Measurements from ENCODE around the gene DHODH. TPM values are rescaled to one million over a fixed set of nuclear protein-coding genes. Genes with fewer than 3 reads are reported as not detected.

The DHODH gene
- total and polyA plus RNA-seq, 2 donors from 2014 or later, result 8.9 to 10.7 TPM

GRCh38 chr16:72042157-72042660 is 33.7 kb downstream of the DHODH start:
- Histone ChIP-seq H3K27ac (ENCODE audit: low read depth in 2 of 2, low read length in 2 of 2) (peak overlapping the region; percentile 81 to 84), H3K9me3 (ENCODE audit: control insufficient read depth in 2 of 3, insufficient read depth in 1 of 3, low read length in 3 of 3) (no peaks in the 10 kb centered on the region), H3K9ac (ENCODE audit: low read length in 3 of 3) (no peak overlapping the region), H3K4me3 (ENCODE audit: low read length in 3 of 3) (peak overlapping the region in 1 of 3 donors; percentile 16), H3K36me3 (ENCODE audit: control insufficient read depth in 2 of 3, insufficient read depth in 3 of 3, low read length in 3 of 3) (peaks cover 0 to 3% (median 0%) of the 10 kb centered on the region in 3 donors), H3K27me3 (ENCODE audit: control insufficient read depth, insufficient read depth, low read length) (no peaks in the 10 kb centered on the region), H3K4me1 (ENCODE audit: control insufficient read depth in 2 of 3, insufficient read depth in 2 of 3, low read depth in 1 of 3, low read length in 3 of 3) (peaks cover 0 to 6% (median 3%) of the 10 kb centered on the region in 3 donors)
- no peak for FAIRE-seq
- TF ChIP-seq CTCF (IDR thresholded peaks at IDR 0.05; ENCODE audit: borderline replicate concordance, extremely low read depth, insufficient read depth), result no peak
- intact Hi-C loops (cut with DNase I), result no loop called here
- DNase-seq, result peak in 3 of 5 donors; percentile 42 to 71 (median 58)

DNA sequence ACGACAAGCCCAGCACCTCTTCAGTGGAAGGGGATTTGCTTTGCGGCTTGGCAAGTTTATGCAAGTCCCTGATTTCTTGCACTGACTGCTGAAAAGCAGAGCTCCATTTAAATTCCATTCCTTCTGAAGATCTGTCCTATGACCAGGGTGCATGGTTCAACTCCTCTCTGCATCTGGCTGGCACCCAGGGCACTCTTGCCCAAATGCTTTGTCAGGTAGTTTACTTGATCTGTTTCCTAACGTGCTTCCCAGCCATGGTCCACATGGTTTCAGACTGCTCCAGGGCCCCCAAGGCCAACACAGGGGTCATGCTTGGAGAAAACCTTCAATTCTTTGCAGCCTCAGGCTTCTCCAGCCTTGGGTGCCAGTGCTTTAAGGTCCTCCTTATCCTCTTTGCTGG is 34.5 kb downstream of the DHODH start:
- peak overlapping the region; percentile 77 to 81 for H3K27ac ChIP-seq (ENCODE audit: low read depth in 2 of 2, low read length in 2 of 2)
- H3K27me3 ChIP-seq (ENCODE audit: control insufficient read depth, insufficient read depth, low read length), result no peaks in the 10 kb centered on the region
- no peaks in the 10 kb centered on the region for H3K9me3 ChIP-seq (ENCODE audit: control insufficient read depth in 2 of 3, insufficient read depth in 1 of 3, low read length in 3 of 3)
- H3K4me3 ChIP-seq (ENCODE audit: low read length in 3 of 3), result no peak overlapping the region
- TF ChIP-seq CTCF (IDR thresholded peaks at IDR 0.05; ENCODE audit: borderline replicate concordance, extremely low read depth, insufficient read depth), result no peak
- intact Hi-C loops (cut with DNase I), result no loop called here
- FAIRE-seq (no peak), DNase-seq (no peak)
- H3K4me1 ChIP-seq (ENCODE audit: control insufficient read depth in 2 of 3, insufficient read depth in 2 of 3, low read depth in 1 of 3, low read length in 3 of 3), result peaks cover 0 to 6% (median 3%) of the 10 kb centered on the region in 3 donors
- peaks cover 0 to 3% (median 0%) of the 10 kb centered on the region in 3 donors for H3K36me3 ChIP-seq (ENCODE audit: control insufficient read depth in 2 of 3, insufficient read depth in 3 of 3, low read length in 3 of 3)
- no peak overlapping the region for H3K9ac ChIP-seq (ENCODE audit: low read length in 3 of 3)

- peak overlapping the region in 1 of 2 donors; percentile 45 for H3K27ac ChIP-seq (ENCODE audit: low read depth in 2 of 2, low read length in 2 of 2)
- no peak overlapping the region for H3K4me3 ChIP-seq (ENCODE audit: low read length in 3 of 3)
- intact Hi-C loops (cut with DNase I), result no loop called here
- H3K36me3 ChIP-seq (ENCODE audit: control insufficient read depth in 2 of 3, insufficient read depth in 3 of 3, low read length in 3 of 3), result peaks cover 0 to 3% (median 0%) of the 10 kb centered on the region in 3 donors
- H3K9me3 ChIP-seq (ENCODE audit: control insufficient read depth in 2 of 3, insufficient read depth in 1 of 3, low read length in 3 of 3), result no peaks in the 10 kb centered on the region
- FAIRE-seq (no peak), DNase-seq (no peak)
- peaks cover 0 to 6% (median 3%) of the 10 kb centered on the region in 3 donors for H3K4me1 ChIP-seq (ENCODE audit: control insufficient read depth in 2 of 3, insufficient read depth in 2 of 3, low read depth in 1 of 3, low read length in 3 of 3)
- H3K27me3 ChIP-seq (ENCODE audit: control insufficient read depth, insufficient read depth, low read length), result no peaks in the 10 kb centered on the region
- TF ChIP-seq CTCF (IDR thresholded peaks at IDR 0.05; ENCODE audit: borderline replicate concordance, extremely low read depth, insufficient read depth), result no peak
- no peak overlapping the region for H3K9ac ChIP-seq (ENCODE audit: low read length in 3 of 3)
Observed at GRCh38 chr16:72043539-72043938, 35.0 kb downstream of the DHODH start.

DNA sequence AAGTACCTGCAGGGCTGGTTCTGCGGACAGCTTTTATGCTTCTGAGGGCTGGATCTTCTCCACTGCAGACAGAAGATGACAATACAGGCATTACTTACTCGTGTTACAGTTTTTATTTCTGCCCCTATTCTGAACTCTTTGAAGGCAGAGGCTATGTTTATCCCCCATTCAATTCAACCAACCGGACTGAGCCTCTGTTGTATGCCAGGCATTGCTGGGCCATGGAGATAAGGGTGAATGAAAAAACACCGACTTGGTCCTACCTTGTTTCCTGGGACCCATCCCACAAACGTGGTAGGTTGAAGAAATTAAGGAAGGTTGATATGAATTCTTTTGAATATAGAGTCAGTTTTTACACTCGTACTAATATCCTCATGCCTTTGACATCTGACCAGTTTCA is 35.8 kb downstream of the DHODH start:
- FAIRE-seq (no peak), DNase-seq (no peak)
- H3K27ac ChIP-seq (ENCODE audit: low read depth in 2 of 2, low read length in 2 of 2), result no peak overlapping the region
- intact Hi-C loops (cut with DNase I), result no loop called here
- H3K4me3 ChIP-seq (ENCODE audit: low read length in 3 of 3), result no peak overlapping the region
- H3K9me3 ChIP-seq (ENCODE audit: control insufficient read depth in 2 of 3, insufficient read depth in 1 of 3, low read length in 3 of 3), result no peaks in the 10 kb centered on the region
- no peak for TF ChIP-seq CTCF (IDR thresholded peaks at IDR 0.05; ENCODE audit: borderline replicate concordance, extremely low read depth, insufficient read depth)
- H3K9ac ChIP-seq (ENCODE audit: low read length in 3 of 3), result no peak overlapping the region
- no peaks in the 10 kb centered on the region for H3K27me3 ChIP-seq (ENCODE audit: control insufficient read depth, insufficient read depth, low read length)
- peaks cover 0 to 3% (median 0%) of the 10 kb centered on the region in 3 donors for H3K36me3 ChIP-seq (ENCODE audit: control insufficient read depth in 2 of 3, insufficient read depth in 3 of 3, low read length in 3 of 3)
- H3K4me1 ChIP-seq (ENCODE audit: control insufficient read depth in 2 of 3, insufficient read depth in 2 of 3, low read depth in 1 of 3, low read length in 3 of 3), result peaks cover 0 to 6% (median 3%) of the 10 kb centered on the region in 3 donors

All from kidney (tissue), 14 donors.